Fibroblast of villous mesenchyme (primary cell): Measurements from ENCODE around the gene NMBR. TPM values are rescaled to one million over a fixed set of nuclear protein-coding genes. Genes with fewer than 3 reads are reported as not detected.
A peak's percentile ranks its signal among the peaks of the same experiment; 100 is the strongest.

Experiments used
- DNase-seq: peaks from one replicate; pipeline ENCODE4 v3.0.0-alpha.2; 2010; ENCODE audit warnings: low read depth
- H3K4me3 ChIP-seq: 2 replicates; pipeline ENCODE4 v1.5.1; 2011; ENCODE audit warnings: low read depth, mild to moderate bottlenecking, low read length
- CTCF ChIP-seq: IDR thresholded peaks from 2 replicates; pipeline ENCODE4 v1.5.1; 2012; ENCODE audit warnings: low read depth, mild to moderate bottlenecking, low read length; ENCODE audit not compliant: insufficient read depth
- total RNA-seq: library from RNA; depleted of rRNA; stranded (reverse); fragments of >200 nt; gene quantifications from 2 replicates; pipeline ENCODE4 v1.2.3, GENCODE V29; 2012

Gene NMBR
- total RNA-seq, 1 donor, result not detected

DNA sequence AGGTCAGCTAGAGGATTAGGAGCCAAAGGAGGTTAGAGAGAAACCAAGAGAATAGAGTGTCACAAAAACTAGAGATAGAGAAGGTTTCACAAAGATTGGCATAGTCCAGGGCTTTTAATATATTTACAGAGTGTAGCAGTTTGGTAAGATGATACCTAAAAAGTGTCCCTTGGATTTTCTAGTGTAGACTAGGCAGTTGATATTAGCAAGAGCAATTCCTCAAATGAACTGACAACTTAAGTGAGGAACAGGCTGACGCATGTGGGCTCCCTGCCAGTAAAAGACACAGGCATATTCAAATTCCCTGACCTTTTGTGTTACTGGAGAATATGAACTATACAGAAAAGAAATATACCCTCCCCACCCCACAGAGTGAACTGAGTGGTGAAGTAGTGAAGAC lies 40.3 kb upstream of the NMBR start:
- DNase-seq, result peak; percentile 44
- H3K4me3 ChIP-seq, result no peak overlapping the region
- no peak for TF ChIP-seq CTCF

- no peak overlapping the region for H3K4me3 ChIP-seq
- no peak for TF ChIP-seq CTCF
- DNase-seq, result no peak
Observed at GRCh38 chr6:142185641-142186040, 38.7 kb upstream of the NMBR start.

- no peak for DNase-seq
- H3K4me3 ChIP-seq, result no peak overlapping the region
- no peak for TF ChIP-seq CTCF
Observed at GRCh38 chr6:142184307-142184706, 37.4 kb upstream of the NMBR start.

GRCh38 chr6:142183351-142183750 lies 36.4 kb upstream of the NMBR start:
- DNase-seq, result no peak
- no peak for TF ChIP-seq CTCF
- H3K4me3 ChIP-seq, result no peak overlapping the region

- TF ChIP-seq CTCF, result no peak
- no peak for DNase-seq
- no peak overlapping the region for H3K4me3 ChIP-seq
Observed at GRCh38 chr6:142182004-142182403, 35.1 kb upstream of the NMBR start.

DNA sequence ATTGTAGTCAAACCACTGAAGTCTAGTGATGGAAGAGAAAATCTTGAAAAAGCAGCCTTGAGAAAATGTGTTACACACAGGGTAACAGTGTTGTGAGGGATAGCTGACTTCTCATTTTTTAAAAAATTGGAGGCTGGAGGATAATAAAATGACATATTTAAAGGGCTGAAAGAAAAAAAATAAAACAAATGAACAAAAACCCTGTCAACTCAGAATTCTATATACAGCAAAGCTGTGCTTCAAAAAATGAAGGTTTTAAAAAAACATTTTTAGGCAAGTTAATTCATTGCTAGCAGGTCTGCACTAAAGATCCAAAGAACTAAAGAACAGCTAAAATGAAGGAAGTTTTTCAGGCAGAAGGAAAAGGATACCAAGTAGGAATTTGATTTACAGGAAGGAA lies 31.2 kb upstream of the NMBR start:
- TF ChIP-seq CTCF, result no peak
- DNase-seq, result no peak
- H3K4me3 ChIP-seq, result no peak overlapping the region

DNA sequence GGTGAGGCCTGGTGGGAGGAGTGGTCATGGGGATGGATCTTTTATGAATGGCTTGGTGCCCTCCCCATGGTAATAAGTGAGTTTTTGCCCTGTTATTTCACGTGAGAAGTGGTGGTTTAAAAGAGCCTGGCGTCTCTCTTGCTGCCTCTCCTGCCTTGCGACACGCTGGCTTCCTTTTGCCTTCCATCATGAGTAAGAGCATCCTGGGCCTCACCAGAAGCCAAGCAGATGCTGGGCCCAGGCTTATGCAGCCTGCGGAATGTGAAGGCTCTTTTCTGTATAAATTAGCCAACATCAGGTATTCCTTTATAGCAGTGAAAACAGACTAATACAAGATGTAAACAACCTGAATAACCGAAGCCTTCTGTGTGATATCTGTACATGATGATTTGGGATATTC lies 27.8 kb upstream of the NMBR start:
- DNase-seq, result no peak
- H3K4me3 ChIP-seq, result no peak overlapping the region
- TF ChIP-seq CTCF, result no peak
